HepG2 (cell line): ENCODE data around the gene FLT3LG. TPM values are rescaled to one million over a fixed set of nuclear protein-coding genes. Genes with fewer than 3 reads are reported as not detected.

Experiments
- CBX1 ChIP-seq: IDR thresholded peaks from one replicate; pipeline ENCODE4 v1.6.1; 2016; ENCODE audit warnings: antibody characterized with exemption, low read depth
- CBX5 ChIP-seq: sonication (generic); formaldehyde crosslinking; IDR thresholded peaks from 2 replicates; pipeline ENCODE4 v1.4.0; 2020; ENCODE audit warnings: missing genetic modification reagents, borderline replicate concordance
- CHD4 ChIP-seq: fragments of 200-600 bp; sonication (generic); IDR thresholded peaks from 2 replicates; pipeline ENCODE4 v1.7.0; 2017; ENCODE audit warnings: mild to moderate bottlenecking, low read length, borderline replicate concordance
- HCFC1 ChIP-seq: fragments of 150-350 bp; IDR thresholded peaks from 2 replicates; pipeline ENCODE4 v1.6.1; 2014; ENCODE audit warnings: low read depth, low read length
- HNRNPH1 ChIP-seq: fragments of 200-400 bp; formaldehyde crosslinking; optimal IDR thresholded peaks from 2 replicates; pipeline ENCODE3; 2017; ENCODE audit warnings: mild to moderate bottlenecking, low read depth, low read length
- NR1H2 ChIP-seq: sonication (generic); formaldehyde crosslinking; IDR thresholded peaks from 2 replicates; pipeline ENCODE4 v1.8.1; 2022; ENCODE audit warnings: low read depth, missing genetic modification reagents, borderline replicate concordance
- SSRP1 ChIP-seq: IDR thresholded peaks from 2 replicates; pipeline ENCODE4 v1.6.1; 2016; ENCODE audit warnings: control low read depth
- TOE1 ChIP-seq: sonication (generic); formaldehyde crosslinking; IDR thresholded peaks from 2 replicates; pipeline ENCODE4 v1.4.0; 2020; ENCODE audit warnings: mild to moderate bottlenecking, missing genetic modification reagents
- ZFP82 ChIP-seq: sonication (generic); formaldehyde crosslinking; IDR thresholded peaks from 2 replicates; pipeline ENCODE4 v1.5.1; 2020; ENCODE audit warnings: mild to moderate bottlenecking, missing genetic modification reagents, borderline replicate concordance
- ZNF180 ChIP-seq: sonication (generic); formaldehyde crosslinking; IDR thresholded peaks from 2 replicates; pipeline ENCODE4 v1.4.0; 2020; ENCODE audit warnings: low read depth, missing genetic modification reagents, borderline replicate concordance
- ZNF24 ChIP-seq: fragments of 450-650 bp; IDR thresholded peaks from 2 replicates; pipeline ENCODE4 v1.6.1; 2017; ENCODE audit warnings: antibody characterized with exemption, mild to moderate bottlenecking
- ZNF446 ChIP-seq: sonication (generic); formaldehyde crosslinking; IDR thresholded peaks from 2 replicates; pipeline ENCODE4 v1.5.0; 2020; ENCODE audit warnings: mild to moderate bottlenecking, missing genetic modification reagents
- ZNF530 ChIP-seq: sonication (generic); formaldehyde crosslinking; IDR thresholded peaks from 2 replicates; pipeline ENCODE4 v1.5.0; 2020; ENCODE audit warnings: low read depth, mild to moderate bottlenecking, missing genetic modification reagents
- ZNF672 ChIP-seq: sonication (generic); formaldehyde crosslinking; IDR thresholded peaks from 2 replicates; pipeline ENCODE4 v1.8.1; 2022; ENCODE audit warnings: missing genetic modification reagents
- ZNF703 ChIP-seq: sonication (generic); formaldehyde crosslinking; IDR thresholded peaks from 2 replicates; pipeline ENCODE4 v1.5.1; 2020; ENCODE audit warnings: missing genetic modification reagents, mild to moderate bottlenecking, moderate library complexity, borderline replicate concordance
- ZNF776 ChIP-seq: sonication (generic); formaldehyde crosslinking; IDR thresholded peaks from 2 replicates; pipeline ENCODE4 v1.4.0; 2020; ENCODE audit warnings: mild to moderate bottlenecking, missing genetic modification reagents
- polyA plus RNA-seq, 8 experiments: library from polyadenylated mRNA; depleted of rRNA in 3 of 8; stranded (reverse) in 7 of 8; unstranded in 1 of 8; fragments of >200 nt; fragmentation: Illumina TruSeq in 4 of 8; extraction: Trizol in 4 of 8; gene quantifications; 2 replicates each; pipeline versions ENCODE4 v1.2.1 to v1.2.3, GENCODE V29; 2011 to 2016; ENCODE audit warnings: low read depth in 4 of 8, missing spikeins in 1 of 8, mixed read lengths in 1 of 8; ENCODE audit not compliant: insufficient read depth in 1 of 8
- total RNA-seq, 5 experiments: library from RNA; depleted of rRNA; stranded (reverse); fragments of >200 nt; fragmentation: Illumina TruSeq; extraction: Trizol; gene quantifications; 2 replicates each; pipeline ENCODE4 v1.2.3, GENCODE V29; 2016; ENCODE audit warnings: low read depth in 1 of 5
- TF ChIP-seq, protein P1 (sequence below): sonication (generic); formaldehyde crosslinking; IDR thresholded peaks from 2 replicates; pipeline ENCODE4 v1.5.1; 2020; ENCODE audit warnings: mild to moderate bottlenecking, missing genetic modification reagents, borderline replicate concordance
- TF ChIP-seq, protein P2 (sequence below): sonication (generic); formaldehyde crosslinking; IDR thresholded peaks from 2 replicates; pipeline ENCODE4 v1.5.0; 2020; ENCODE audit warnings: mild to moderate bottlenecking, missing genetic modification reagents
- TF ChIP-seq, protein P3 (sequence below), 2 experiments: sonication (generic) in 1 of 2; formaldehyde crosslinking in 1 of 2; IDR thresholded peaks; 2 replicates each; pipeline versions ENCODE4 v1.4.0 to v1.6.1; 2018 to 2020; ENCODE audit warnings: missing genetic modification reagents in 2 of 2, borderline replicate concordance in 1 of 2, low read depth in 1 of 2, mild to moderate bottlenecking in 1 of 2, missing biosample characterization in 1 of 2

Gene FLT3LG
- total and polyA plus RNA-seq, 2 of the 13 experiments (the other 11 are each of a cell fraction or from before 2014, with no cell fraction given): 1.5 to 2.6 TPM

DNA sequence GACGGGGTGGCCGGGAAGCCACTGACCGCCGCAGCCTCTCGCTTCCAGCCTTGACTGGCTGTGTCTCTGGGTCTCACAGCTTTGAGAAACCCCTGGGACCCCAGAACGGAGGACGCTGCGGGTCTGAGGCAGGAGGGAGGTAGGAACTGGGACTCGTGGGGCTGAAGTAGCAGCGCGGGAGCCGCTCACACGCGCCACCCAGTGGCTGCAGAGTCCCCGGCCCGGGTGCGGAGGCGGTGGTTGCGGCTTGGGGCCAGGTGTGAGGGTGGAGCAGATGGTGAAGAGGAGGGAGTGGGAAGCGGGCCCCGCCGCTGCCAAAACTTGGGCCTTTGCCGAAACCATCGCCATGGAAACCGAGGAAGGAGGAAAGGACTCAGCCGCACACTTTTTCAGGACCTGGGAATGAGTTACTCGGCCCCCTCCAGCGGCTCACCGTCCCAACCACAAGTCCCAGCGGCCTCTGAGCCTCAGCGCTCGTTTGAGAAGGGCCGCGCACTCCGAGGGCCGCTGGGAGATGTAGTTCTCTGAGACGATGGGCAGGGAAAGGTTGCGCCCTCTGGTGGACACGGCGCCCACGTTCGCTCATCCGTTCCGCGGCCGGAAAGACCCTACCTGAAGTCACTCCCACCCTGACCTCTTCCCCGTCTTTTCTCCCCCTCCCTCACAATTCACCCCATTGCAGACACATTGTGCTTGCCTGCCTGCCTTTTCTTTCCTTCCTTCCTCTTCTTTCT, 30.5 kb upstream of the FLT3LG start (continued):
- TF ChIP-seq ZFP82 (CRISPR knock-in tag) (no peak; the same call in 1 of the 2 replicates), ZNF446 (CRISPR knock-in tag) (no peak), CBX5 (CRISPR knock-in tag) (no peak), HNRNPH1 (no peak), ZNF776 (CRISPR knock-in tag) (no peak), CBX1 (peak; percentile 17), ZNF24 (no peak), CHD4 (no peak), ZNF703 (no peak), HCFC1 (peak; percentile 98), NR1H2 (0 out of 2 replicates have a peak, but pooled peaks have one; percentile 46), SSRP1 (no peak; the same call in 1 of the 2 replicates), ZNF180 (CRISPR knock-in tag) (no peak; the same call in 1 of the 2 replicates), TOE1 (CRISPR knock-in tag) (no peak), ZNF530 (CRISPR knock-in tag) (no peak), ZNF672 (CRISPR knock-in tag) (no peak)
- TF ChIP-seq, protein P1, sequence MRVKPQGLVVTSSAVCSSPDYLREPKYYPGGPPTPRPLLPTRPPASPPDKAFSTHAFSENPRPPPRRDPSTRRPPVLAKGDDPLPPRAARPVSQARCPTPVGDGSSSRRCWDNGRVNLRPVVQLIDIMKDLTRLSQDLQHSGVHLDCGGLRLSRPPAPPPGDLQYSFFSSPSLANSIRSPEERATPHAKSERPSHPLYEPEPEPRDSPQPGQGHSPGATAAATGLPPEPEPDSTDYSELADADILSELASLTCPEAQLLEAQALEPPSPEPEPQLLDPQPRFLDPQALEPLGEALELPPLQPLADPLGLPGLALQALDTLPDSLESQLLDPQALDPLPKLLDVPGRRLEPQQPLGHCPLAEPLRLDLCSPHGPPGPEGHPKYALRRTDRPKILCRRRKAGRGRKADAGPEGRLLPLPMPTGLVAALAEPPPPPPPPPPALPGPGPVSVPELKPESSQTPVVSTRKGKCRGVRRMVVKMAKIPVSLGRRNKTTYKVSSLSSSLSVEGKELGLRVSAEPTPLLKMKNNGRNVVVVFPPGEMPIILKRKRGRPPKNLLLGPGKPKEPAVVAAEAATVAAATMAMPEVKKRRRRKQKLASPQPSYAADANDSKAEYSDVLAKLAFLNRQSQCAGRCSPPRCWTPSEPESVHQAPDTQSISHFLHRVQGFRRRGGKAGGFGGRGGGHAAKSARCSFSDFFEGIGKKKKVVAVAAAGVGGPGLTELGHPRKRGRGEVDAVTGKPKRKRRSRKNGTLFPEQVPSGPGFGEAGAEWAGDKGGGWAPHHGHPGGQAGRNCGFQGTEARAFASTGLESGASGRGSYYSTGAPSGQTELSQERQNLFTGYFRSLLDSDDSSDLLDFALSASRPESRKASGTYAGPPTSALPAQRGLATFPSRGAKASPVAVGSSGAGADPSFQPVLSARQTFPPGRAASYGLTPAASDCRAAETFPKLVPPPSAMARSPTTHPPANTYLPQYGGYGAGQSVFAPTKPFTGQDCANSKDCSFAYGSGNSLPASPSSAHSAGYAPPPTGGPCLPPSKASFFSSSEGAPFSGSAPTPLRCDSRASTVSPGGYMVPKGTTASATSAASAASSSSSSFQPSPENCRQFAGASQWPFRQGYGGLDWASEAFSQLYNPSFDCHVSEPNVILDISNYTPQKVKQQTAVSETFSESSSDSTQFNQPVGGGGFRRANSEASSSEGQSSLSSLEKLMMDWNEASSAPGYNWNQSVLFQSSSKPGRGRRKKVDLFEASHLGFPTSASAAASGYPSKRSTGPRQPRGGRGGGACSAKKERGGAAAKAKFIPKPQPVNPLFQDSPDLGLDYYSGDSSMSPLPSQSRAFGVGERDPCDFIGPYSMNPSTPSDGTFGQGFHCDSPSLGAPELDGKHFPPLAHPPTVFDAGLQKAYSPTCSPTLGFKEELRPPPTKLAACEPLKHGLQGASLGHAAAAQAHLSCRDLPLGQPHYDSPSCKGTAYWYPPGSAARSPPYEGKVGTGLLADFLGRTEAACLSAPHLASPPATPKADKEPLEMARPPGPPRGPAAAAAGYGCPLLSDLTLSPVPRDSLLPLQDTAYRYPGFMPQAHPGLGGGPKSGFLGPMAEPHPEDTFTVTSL (CRISPR knock-in tag): no peak
- TF ChIP-seq, protein P2, sequence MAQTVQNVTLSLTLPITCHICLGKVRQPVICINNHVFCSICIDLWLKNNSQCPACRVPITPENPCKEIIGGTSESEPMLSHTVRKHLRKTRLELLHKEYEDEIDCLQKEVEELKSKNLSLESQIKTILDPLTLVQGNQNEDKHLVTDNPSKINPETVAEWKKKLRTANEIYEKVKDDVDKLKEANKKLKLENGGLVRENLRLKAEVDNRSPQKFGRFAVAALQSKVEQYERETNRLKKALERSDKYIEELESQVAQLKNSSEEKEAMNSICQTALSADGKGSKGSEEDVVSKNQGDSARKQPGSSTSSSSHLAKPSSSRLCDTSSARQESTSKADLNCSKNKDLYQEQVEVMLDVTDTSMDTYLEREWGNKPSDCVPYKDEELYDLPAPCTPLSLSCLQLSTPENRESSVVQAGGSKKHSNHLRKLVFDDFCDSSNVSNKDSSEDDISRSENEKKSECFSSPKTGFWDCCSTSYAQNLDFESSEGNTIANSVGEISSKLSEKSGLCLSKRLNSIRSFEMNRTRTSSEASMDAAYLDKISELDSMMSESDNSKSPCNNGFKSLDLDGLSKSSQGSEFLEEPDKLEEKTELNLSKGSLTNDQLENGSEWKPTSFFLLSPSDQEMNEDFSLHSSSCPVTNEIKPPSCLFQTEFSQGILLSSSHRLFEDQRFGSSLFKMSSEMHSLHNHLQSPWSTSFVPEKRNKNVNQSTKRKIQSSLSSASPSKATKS (CRISPR knock-in tag): no peak
- TF ChIP-seq, protein P3, sequence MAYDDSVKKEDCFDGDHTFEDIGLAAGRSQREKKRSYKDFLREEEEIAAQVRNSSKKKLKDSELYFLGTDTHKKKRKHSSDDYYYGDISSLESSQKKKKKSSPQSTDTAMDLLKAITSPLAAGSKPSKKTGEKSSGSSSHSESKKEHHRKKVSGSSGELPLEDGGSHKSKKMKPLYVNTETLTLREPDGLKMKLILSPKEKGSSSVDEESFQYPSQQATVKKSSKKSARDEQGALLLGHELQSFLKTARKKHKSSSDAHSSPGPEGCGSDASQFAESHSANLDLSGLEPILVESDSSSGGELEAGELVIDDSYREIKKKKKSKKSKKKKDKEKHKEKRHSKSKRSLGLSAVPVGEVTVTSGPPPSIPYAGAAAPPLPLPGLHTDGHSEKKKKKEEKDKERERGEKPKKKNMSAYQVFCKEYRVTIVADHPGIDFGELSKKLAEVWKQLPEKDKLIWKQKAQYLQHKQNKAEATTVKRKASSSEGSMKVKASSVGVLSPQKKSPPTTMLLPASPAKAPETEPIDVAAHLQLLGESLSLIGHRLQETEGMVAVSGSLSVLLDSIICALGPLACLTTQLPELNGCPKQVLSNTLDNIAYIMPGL (CRISPR knock-in tag; IDR thresholded peaks at IDR 0.05; ENCODE audit: borderline replicate concordance in 1 of 2, low read depth in 1 of 2): peak; percentile 86 to 99
